HL-60 (cell line): Measurements from ENCODE around the gene TMEM123.

ENCODE experiments used
- CTCF ChIP-seq: IDR thresholded peaks from one replicate; pipeline ENCODE4 v1.5.1; 2011; ENCODE audit warnings: low read length, control low read depth, inconsistent platforms; ENCODE audit not compliant: insufficient read depth
- GABPA ChIP-seq: IDR thresholded peaks from 2 replicates; pipeline ENCODE4 v1.6.1; 2012; ENCODE audit warnings: low read depth
- POLR2AphosphoS5 ChIP-seq: IDR thresholded peaks from 2 replicates; pipeline ENCODE4 v1.6.1; 2012; ENCODE audit warnings: low read depth
- REST ChIP-seq: IDR thresholded peaks from 2 replicates; pipeline ENCODE4 v1.6.1; 2012; ENCODE audit warnings: low read depth; ENCODE audit not compliant: insufficient replicate concordance
- SPI1 ChIP-seq: IDR thresholded peaks from 2 replicates; pipeline ENCODE4 v1.6.1; 2012; ENCODE audit warnings: low read depth, mild to moderate bottlenecking, borderline replicate concordance

- TF ChIP-seq CTCF (no peak), POLR2AphosphoS5 (no peak), REST (no peak), GABPA (no peak), SPI1 (no peak)
Observed at GRCh38 chr11:102451041-102451680, 1.4 kb downstream of the TMEM123 start.
